HG03135 (cell line): Measurements from ENCODE around the gene OTUB1.
"Not testable (repeated sequence)": the region's sequence is repeated elsewhere in the genome, so short reads cannot be mapped to it uniquely, and the experiment has no call there.

Experiments used
- ATAC-seq: cut with Tn5 transposase; IDR thresholded peaks from one replicate; pipeline ENCODE4 v1.9.1; 2021; ENCODE audit warnings: mild to moderate bottlenecking, moderate library complexity; ENCODE audit not compliant: unreplicated experiment

OTUB1 gene

DNA sequence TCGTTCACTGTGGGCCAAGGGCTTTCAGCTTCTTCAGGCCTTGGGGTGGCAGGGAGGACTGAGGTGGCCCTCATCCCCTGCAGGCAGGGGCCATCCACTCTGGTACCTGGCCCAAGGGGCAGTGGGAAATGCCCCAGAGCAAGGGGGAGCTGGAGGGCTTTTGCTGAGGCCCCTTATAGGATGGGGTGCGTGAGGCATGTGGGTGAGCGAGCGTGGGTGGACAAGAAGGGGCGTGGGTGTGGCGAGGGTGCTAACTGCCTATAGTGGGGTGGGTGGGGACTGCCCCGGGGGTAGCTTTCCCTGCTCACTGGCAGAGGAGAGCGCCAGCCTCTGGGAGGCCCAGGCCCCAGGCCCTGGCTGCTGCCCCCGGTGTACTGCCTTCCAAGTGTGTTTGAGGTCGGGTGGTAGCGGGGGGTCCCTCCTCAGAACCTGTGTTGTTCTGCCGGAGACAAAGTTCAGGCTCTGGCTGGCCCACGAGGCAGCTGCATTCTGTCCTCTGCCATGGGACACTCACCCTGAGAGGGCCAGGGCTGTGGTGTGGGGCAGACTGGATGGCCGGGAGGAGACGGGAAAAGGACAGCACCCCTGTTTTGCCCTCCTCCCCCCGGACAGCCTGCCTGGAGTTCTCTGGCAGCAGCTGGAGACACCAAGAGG lies 52.9 kb downstream of the OTUB1 start:
- no peak for ATAC-seq

DNA sequence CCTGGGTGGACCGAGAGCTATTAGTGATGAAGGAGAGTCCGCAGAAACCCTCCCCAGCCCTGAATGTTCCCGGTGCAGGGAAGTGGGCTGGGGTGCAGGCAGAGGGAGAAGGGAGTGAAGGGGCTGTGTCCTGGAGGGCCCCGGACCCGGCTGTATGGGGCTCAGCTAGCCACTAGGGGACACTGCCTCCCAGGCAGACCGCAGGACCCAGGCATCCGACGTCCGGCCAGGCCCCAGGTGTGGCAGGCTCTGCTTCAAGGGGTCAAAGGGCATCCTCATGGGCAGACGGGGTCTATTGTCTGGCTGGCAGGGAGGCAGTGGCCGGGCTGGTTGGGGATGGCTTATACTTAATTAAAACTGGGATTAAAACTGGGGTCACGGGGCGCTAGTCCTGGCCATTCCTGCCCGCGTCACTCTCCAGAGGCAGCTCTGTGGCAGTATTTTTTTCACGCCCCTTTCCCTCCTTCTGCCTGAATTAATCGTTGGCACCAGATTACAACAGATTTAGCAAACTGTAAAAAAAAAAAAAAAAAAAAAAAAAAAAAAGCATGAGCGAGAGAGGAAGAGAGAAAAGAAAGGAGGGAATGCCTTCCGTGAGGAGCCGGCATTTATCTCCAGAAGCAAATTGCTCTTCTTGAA lies 54.6 kb downstream of the OTUB1 start:
- no peak for ATAC-seq

DNA sequence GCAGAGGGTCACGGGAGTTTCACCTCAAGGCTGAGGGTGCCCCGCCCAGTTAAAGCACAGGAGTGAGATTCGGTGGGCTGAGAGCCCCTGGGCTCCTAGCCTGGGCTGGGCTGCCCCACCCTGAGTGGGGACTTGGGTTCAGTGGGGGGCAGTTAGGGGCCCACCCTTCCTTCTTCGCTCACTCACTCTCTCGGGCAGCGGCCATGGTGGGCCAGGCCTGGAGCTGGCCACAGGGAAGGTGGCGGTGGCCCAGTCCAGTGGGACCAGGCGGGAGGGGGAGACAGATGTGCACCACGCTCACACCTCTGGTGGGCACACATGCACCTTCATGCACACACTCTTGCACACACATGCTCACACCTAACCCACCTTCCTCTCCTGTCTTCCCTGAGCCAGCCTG lies 55.6 kb downstream of the OTUB1 start:
- ATAC-seq: no peak

DNA sequence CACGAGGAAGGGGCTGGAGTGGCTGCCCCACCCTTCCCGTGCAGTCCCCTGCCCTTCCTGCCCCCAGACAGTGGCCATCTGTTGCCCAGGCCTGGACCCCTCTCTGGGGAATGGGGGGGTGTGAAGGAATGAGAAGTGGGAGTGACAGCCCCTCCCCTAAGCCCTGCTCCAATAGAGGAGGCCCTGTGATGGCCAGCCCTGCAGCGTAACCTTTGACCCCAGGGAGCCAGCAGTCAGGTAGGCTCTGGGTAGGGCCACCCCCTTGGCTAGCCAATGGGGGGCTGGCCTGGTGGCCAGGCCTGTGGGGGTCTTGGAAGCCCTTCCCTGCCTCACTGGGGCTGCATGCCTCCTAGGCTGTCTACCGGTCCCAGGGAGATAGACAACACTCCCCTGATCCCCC lies 56.1 kb downstream of the OTUB1 start:
- ATAC-seq: no peak

DNA sequence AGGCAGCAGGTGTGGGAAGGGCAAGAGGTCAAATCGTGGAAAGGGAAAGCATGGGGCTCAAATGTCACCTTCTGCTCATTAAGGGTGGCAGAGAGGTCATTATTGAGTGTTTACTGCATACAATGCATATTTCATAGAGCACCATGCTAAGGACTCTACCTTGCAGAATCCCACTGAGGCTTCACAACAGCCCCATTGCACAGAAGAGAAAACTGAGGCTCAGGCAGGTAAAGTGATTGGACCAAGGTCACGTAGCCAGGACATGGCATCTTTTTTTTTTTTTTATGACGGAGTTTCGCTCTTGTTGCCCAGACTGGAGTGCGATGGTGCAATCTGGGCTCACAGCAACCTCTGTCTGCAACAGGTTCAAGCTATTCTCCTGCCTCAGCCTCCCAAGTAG lies 57.3 kb downstream of the OTUB1 start:
- no peak for ATAC-seq

DNA sequence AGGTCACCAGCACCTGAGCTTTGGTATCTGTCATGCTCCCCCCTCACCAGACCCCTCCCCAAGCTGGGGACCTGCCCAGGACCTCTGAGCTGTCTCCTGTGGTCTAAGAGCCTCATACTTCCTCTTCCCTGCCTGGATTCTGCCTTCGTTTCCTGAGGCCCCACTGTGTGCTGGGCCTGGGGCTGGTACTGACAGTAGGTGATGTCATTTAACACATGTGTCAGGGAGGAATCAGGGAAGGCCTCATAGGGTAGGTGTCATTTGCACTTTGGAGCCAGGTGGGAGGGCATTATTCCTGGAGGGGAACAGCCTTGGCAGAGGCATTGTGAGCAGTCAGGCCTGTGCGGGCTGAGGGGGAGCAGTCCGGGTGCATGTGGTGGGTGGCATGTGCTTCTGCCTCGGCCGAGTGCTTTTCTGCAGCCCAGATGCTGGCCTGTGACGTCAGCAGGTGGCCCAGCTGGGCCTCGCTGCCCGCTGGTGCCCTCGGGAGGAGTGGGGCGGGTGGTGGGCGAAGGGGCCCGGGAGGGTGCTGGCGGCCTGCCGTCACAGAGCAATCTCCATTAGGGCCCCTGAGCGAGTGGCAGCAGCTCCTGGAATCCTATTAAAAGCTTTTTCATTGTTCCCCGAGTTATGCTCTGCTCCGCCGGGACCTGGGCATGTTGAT lies 58.6 kb downstream of the OTUB1 start:
- no peak for ATAC-seq

DNA sequence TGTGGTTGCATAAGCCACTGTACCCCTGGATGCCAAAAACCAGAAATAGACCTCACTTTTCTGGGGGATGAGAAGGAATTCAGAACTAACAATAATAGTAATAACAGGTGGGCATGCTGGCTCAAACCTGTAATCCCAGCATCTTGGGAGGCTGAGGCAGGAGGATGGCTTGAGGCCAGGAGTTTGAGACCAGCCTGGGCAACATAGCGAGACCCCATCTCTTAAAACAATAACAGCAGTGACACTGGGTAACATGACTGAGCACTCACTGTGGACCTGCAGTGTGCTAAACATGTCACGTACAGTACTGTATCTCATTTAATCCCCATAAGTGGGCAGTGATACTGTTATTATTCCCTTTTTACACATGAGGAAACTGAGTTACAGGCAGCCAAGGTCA lies 59.5 kb downstream of the OTUB1 start:
- ATAC-seq: no peak

DNA sequence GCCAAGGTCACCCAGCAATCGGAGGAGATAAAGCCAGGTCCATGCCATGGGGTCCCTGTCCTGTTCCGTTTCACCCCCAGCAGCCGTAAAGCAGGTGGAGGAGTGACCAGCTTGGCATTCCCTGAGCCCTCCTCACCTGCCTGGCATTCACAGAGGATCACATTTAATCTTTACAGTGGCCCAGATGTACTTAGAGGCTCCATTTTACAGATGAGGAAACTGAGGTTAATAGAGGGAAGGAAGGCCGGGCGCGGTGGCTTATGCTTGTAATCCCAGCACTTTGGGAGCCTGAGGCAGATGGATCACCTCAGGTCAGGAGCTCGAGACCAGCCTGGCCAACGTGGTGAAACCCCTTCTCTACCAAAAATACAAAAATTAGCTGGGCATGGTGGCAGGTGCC lies 61.1 kb downstream of the OTUB1 start:
- ATAC-seq: not testable (repeated sequence)
